GM19463 (cell line): ENCODE measurements around the gene DNTTIP2.
"Not testable (repeated sequence)": the region's sequence is repeated elsewhere in the genome, so short reads cannot be mapped to it uniquely, and the experiment has no call there.

Source experiments
- ATAC-seq: cut with Tn5 transposase; IDR thresholded peaks from one replicate; pipeline ENCODE4 v1.9.1; 2021; ENCODE audit warnings: mild to moderate bottlenecking, moderate library complexity; ENCODE audit not compliant: unreplicated experiment

The DNTTIP2 gene

GRCh38 chr1:93844262-93845045, 34.6 kb downstream of the DNTTIP2 start:
- ATAC-seq = no peak

GRCh38 chr1:93842750-93843500, 36.1 kb downstream of the DNTTIP2 start:
- no peak for ATAC-seq

- no peak for ATAC-seq
Measured at GRCh38 chr1:93841771-93842170, 37.2 kb downstream of the DNTTIP2 start.

GRCh38 chr1:93840956-93841482, 38.0 kb downstream of the DNTTIP2 start:
- ATAC-seq = no peak

GRCh38 chr1:93839753-93840152, 39.3 kb downstream of the DNTTIP2 start:
- no peak for ATAC-seq

GRCh38 chr1:93839307-93839706, 39.7 kb downstream of the DNTTIP2 start:
- ATAC-seq = no peak

- ATAC-seq = no peak
Measured at GRCh38 chr1:93837961-93838360, 41.0 kb downstream of the DNTTIP2 start.

- ATAC-seq = not testable (repeated sequence)
Measured at GRCh38 chr1:93833293-93833692, 45.7 kb downstream of the DNTTIP2 start.

GRCh38 chr1:93829061-93829460, 49.9 kb downstream of the DNTTIP2 start:
- ATAC-seq = no peak

- no peak for ATAC-seq
Measured at GRCh38 chr1:93828367-93828755, 50.6 kb downstream of the DNTTIP2 start.

GRCh38 chr1:93827633-93828366, 51.2 kb downstream of the DNTTIP2 start:
- no peak for ATAC-seq

GRCh38 chr1:93827128-93827527, 51.9 kb downstream of the DNTTIP2 start:
- ATAC-seq = no peak

- ATAC-seq = no peak
Measured at GRCh38 chr1:93824834-93825233, 54.2 kb downstream of the DNTTIP2 start.

- no peak for ATAC-seq
Measured at GRCh38 chr1:93822730-93823425, 56.1 kb downstream of the DNTTIP2 start.

- ATAC-seq = no peak
Measured at GRCh38 chr1:93821423-93822144, 57.4 kb downstream of the DNTTIP2 start.

GRCh38 chr1:93820554-93821422, 58.2 kb downstream of the DNTTIP2 start:
- no peak for ATAC-seq

- no peak for ATAC-seq
Measured at GRCh38 chr1:93818570-93818959, 60.4 kb downstream of the DNTTIP2 start.

- ATAC-seq = peak; percentile 67
Measured at GRCh38 chr1:93817819-93818569, 61.0 kb downstream of the DNTTIP2 start.
